Ramos (cell line): ENCODE measurements around the gene FEM1A.
"Not testable (repeated sequence)": the region's sequence is repeated elsewhere in the genome, so short reads cannot be mapped to it uniquely, and the experiment has no call there.

Experiments used
- in situ Hi-C: fragments of 300-500 bp; cut with MboI; formaldehyde crosslinking; loops from one replicate; pipeline ENCODE4 v1.14.3; 2022; ENCODE audit warnings: low sequenced_read_pairs; ENCODE audit not compliant: unreplicated experiment

Gene FEM1A

DNA sequence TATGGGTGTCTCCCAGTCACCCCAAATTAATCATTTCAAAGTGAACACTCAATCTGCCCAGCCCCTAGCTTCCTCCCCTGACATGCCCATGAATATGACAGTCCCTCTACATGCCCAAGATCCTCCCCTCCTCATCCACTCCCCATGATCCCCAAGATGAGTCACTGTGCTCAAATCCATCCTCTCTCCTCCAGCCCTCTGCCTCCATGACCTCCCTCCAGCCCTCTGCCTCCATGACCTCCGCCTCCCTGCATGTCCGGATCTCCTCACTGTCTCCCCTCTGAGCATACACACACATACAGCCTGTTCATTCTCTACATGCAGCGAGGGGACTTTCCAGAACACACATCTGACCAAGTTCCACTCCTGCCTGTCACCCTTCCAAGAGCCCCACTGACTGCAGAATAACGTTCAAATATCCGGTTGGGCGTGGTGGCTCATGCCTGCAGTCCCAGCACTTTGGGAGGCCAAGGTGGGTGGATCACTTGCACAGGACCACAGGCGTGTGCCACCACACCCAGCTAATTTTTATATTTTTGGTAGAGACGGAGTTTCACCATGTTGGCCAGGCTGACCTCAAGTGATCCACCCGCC is 18.4 kb upstream of the FEM1A start:
- in situ Hi-C loops, result no loop called here

GRCh38 chr19:4774136-4774535 is 17.4 kb upstream of the FEM1A start:
- in situ Hi-C loops, result no loop called here

DNA sequence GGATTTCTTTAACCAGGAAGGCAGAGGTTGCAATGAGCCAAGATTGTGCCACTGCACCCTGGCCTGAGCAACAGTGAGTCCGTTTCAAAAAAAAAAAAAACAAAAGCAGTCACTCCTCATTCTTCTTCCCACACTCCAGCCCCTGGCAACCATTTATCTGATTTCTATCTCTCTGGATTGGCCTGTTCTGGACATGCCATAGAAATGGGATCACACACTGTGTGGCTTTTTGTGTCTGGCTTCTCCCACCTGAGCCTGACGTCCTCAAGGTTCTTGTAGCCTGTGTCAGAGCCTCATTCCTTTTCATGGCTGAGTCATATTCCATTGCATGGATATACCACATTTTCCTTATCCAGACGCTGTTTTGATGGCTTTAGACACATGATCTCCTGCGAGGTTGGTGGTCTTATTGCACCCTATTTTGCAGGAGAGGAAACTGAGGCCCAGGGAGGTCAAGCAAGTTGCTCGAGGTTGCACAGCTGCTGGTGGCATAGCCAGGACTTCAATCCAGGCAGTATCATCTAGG is 15.8 kb upstream of the FEM1A start:
- in situ Hi-C loops, result no loop called here

GRCh38 chr19:4776436-4777211 is 14.9 kb upstream of the FEM1A start:
- in situ Hi-C loops, result no loop called here

GRCh38 chr19:4778124-4778523 is 13.4 kb upstream of the FEM1A start:
- in situ Hi-C loops, result not testable (repeated sequence)

DNA sequence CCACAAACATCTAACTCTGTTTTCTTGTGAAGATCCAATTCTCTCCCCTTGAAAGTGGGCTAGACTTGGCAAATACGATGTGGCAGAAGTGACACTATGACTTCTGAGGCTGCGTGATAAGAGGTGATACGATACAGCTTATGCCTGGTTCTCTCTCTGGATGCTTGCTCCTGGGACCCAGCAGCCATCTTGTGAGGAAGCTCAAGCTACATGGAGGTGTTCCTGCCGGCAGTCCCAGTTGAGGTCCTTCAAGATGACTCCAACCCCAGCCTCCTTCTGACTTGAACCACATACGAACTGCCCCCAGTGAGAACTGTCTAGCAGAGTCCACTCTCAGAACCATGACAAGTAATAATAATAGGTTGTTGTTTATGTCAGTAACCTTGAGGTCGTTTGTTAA is 10.7 kb upstream of the FEM1A start:
- in situ Hi-C loops, result no loop called here

- in situ Hi-C loops, result no loop called here
Measured at GRCh38 chr19:4781801-4782200, 9.7 kb upstream of the FEM1A start.

- in situ Hi-C loops, result not testable (repeated sequence)
Measured at GRCh38 chr19:4786412-4787016, 5.0 kb upstream of the FEM1A start.

GRCh38 chr19:4792019-4792865 is 708 bp downstream of the FEM1A start:
- in situ Hi-C loops, result not testable (repeated sequence)

DNA sequence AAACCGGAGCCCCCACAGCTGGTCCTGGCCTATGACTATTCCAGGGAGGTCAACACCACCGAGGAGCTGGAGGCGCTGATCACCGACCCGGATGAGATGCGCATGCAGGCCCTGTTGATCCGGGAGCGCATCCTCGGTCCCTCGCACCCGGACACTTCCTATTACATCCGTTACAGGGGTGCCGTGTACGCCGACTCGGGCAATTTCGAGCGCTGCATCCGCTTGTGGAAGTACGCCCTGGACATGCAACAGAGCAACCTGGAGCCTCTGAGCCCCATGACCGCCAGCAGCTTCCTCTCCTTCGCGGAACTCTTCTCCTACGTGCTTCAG is 1.3 kb downstream of the FEM1A start:
- in situ Hi-C loops, result not testable (repeated sequence)

GRCh38 chr19:4793278-4793677 is 1.7 kb downstream of the FEM1A start:
- in situ Hi-C loops, result not testable (repeated sequence)

GRCh38 chr19:4794971-4795370 is 3.4 kb downstream of the FEM1A start:
- in situ Hi-C loops, result no loop called here

- in situ Hi-C loops, result no loop called here
Measured at GRCh38 chr19:4795400-4795799, 3.9 kb downstream of the FEM1A start.

- in situ Hi-C loops, result loop anchor here (5.0 to 10.0 kb wide), 2 partner anchors 68 to 226 kb away; no protein-coding TSS in a partner anchor
Measured at GRCh38 chr19:4800591-4801081, 9.1 kb downstream of the FEM1A start.

GRCh38 chr19:4801085-4801619 is 9.6 kb downstream of the FEM1A start:
- in situ Hi-C loops, result loop anchor here (5.0 to 10.0 kb wide), 2 partner anchors 69 to 226 kb away; no protein-coding TSS in a partner anchor

GRCh38 chr19:4802711-4803110 is 11.2 kb downstream of the FEM1A start:
- in situ Hi-C loops, result loop anchor here (5.0 to 10.0 kb wide), 2 partner anchors 70 to 228 kb away; no protein-coding TSS in a partner anchor

DNA sequence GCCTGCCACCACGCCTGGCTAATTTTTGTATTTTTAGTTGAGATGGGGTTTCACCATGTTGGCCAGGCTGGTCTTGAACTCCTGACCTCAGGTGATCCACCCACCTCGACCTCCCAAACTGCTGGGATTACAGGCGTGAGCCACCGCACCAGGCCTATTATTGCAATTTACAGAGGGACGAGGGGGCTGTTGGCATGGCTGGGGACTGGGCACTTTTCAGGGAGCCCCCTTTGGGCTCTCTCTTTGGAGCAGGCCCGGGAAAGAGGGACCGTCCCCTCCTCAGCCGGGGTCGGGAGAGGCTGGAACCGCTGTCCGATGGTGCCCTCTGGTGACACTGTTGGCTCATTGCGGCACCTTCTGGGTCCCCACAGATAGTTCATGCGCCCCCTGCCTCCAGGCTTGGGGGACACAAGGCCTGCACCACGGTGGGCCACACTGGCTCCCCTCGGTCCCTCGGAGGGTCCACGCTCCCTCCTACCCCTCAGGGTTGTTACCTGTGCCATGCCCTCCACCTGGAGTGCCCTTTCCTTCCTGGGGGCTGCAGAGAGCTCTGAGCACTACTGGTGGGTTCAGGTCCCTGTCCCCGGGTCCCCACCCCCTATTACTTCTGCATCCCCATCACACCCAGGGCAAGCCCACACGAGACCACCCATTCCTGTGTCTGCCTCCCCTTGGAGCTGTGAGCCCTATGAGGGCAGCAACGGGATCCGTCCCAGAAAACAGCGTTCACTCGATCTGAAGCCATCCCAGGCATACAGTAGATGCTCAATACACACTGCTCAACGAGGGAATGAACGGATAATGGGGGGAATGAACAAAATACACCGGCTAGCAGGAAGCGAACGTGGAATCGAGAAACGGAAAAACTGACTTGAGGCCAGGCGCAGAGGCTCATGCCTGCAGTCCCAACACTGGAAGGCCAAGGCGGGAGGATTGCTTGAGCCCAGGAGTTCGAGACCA is 12.5 kb downstream of the FEM1A start:
- in situ Hi-C loops, result loop anchor here (5.0 to 10.0 kb wide), 2 partner anchors 72 to 229 kb away; no protein-coding TSS in a partner anchor

GRCh38 chr19:4805140-4805539 is 13.6 kb downstream of the FEM1A start:
- in situ Hi-C loops, result loop anchor here (5.0 to 10.0 kb wide), 2 partner anchors 227 to 230 kb away; no protein-coding TSS in a partner anchor
